Measurements from ENCODE around the gene EIF4G3. TPM values are rescaled to one million over a fixed set of nuclear protein-coding genes. Genes with fewer than 3 reads are reported as not detected.

EIF4G3 gene
- total RNA-seq, 4 donors from 2014 or later = 68.9 to 110 (median 104) TPM

DNA sequence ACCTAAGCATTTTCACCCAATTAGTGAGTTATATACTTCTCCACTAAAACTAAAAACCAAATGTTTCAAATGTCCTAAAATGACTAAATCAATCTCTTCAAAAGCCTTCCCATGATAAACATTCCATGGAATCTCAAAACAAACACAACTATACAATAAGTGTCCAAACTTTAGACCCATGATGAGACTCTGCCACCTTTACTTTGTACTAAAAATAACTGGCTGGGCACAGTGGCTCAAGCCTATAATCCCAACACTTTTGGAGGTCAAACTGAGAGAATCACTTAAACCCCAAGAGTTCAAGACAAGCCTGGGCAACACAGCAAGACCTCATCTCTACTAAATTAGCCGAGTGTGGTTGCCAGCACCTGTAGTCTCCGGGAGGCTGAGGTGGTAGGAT lies 87.4 kb downstream of the EIF4G3 start:
- TF ChIP-seq POLR2A (IDR thresholded peaks at IDR 0.05) = no peak
- no peak for TF ChIP-seq CTCF (IDR thresholded peaks at IDR 0.05)
- Histone ChIP-seq H3K9me3 (no peaks in the 10 kb centered on the region), H3K27ac (peak overlapping the region in 2 of 3 donors; percentile 2 to 38), H3K4me3 (replicated peaks in 1 of 3) (no peak overlapping the region), H3K4me1 (peaks cover 23 to 27% of the 10 kb centered on the region in 2 donors), H3K36me3 (no peaks in the 10 kb centered on the region), H3K27me3 (no peaks in the 10 kb centered on the region)
- intact Hi-C loops (cut with DNase I) = no loop called here
- DNase-seq = no peak
- WGBS, 2 donors = 51 to 55% methylated on average over 2 of the region's 2 CpGs

DNA sequence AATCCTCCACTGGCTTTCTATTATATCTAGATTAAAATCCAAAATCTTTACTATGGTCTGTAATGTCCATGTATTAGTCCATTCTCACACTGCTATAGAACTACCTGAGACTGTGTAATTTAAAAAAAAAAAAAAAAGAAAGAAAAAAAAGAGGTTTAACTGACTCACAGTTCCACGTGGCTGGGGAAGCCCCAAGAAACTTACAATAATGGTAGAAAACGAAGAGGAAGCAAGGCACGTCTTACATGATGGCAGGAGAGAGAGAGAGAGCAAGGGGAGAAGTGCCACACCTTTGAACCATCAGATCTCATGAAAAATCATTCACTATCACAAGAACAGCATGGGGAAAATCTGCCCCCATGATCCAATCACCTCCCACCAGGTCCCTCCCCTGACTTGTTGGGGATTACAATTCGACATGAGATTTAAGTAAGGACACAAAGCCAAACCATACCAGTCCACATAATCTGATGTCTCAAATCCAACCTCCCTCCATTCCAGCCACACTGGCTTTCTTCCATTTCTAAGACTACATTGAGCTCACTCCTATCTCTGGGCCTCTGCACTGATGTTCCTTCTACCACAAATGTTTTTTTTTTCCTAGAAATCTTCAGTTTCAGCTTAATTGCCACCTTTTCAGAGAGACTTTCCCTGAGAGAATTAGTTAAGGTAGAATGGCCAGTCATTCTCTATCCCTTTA lies 92.4 kb downstream of the EIF4G3 start:
- Histone ChIP-seq H3K4me1 (peaks cover 2 to 4% of the 10 kb centered on the region in 2 donors), H3K4me3 (replicated peaks in 1 of 3) (no peak overlapping the region), H3K9me3 (no peaks in the 10 kb centered on the region), H3K27ac (no peak overlapping the region), H3K27me3 (no peaks in the 10 kb centered on the region), H3K36me3 (no peaks in the 10 kb centered on the region)
- TF ChIP-seq CTCF (IDR thresholded peaks at IDR 0.05) (no peak), POLR2A (IDR thresholded peaks at IDR 0.05) (no peak)
- intact Hi-C loops (cut with DNase I) = no loop called here
- WGBS, 2 donors = 74 to 76% methylated on average over 4 of the region's 4 CpGs
- DNase-seq = no peak

DNA sequence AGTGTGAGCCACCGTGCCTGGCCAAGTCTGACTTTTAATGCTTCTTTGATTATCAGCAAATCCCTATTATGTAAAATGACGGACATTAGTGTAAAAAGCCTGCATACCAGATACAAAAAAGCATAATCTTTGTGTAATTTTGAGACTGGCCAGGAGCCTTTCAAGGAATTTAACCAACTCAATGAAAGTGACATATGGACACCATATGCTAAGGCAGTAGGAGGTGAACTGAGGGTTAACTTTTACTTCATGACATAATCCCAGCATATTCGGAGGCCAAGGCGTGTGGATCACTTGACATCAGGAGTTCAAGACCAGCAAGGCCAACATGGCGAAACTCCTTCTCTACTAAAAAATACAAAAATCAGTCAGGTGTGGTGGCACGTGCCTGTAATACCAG lies 94.6 kb downstream of the EIF4G3 start:
- 72 to 73% methylated on average over 6 of the region's 6 CpGs for WGBS, 2 donors
- no peak for TF ChIP-seq POLR2A (IDR thresholded peaks at IDR 0.05)
- TF ChIP-seq CTCF (IDR thresholded peaks at IDR 0.05) = no peak
- no peak overlapping the region for H3K4me3 ChIP-seq (replicated peaks in 1 of 3)

GRCh38 chr1:21077085-21077484 lies 99.6 kb downstream of the EIF4G3 start:
- Histone ChIP-seq H3K36me3 (no peaks in the 10 kb centered on the region), H3K4me1 (peaks cover 0 to 3% of the 10 kb centered on the region in 2 donors), H3K9me3 (no peaks in the 10 kb centered on the region), H3K4me3 (replicated peaks in 1 of 3) (no peak overlapping the region), H3K27me3 (no peaks in the 10 kb centered on the region), H3K27ac (no peak overlapping the region)
- no peak for DNase-seq
- intact Hi-C loops (cut with DNase I) = no loop called here
- TF ChIP-seq CTCF (IDR thresholded peaks at IDR 0.05) (no peak), POLR2A (IDR thresholded peaks at IDR 0.05) (no peak)

More for the DNA sequence above, 94.6 kb downstream of the EIF4G3 start:
- Histone ChIP-seq H3K4me1 (no peaks in the 10 kb centered on the region), H3K36me3 (no peaks in the 10 kb centered on the region), H3K9me3 (no peaks in the 10 kb centered on the region), H3K27ac (no peak overlapping the region), H3K27me3 (no peaks in the 10 kb centered on the region)
- DNase-seq = no peak
- intact Hi-C loops (cut with DNase I) = no loop called here

DNA sequence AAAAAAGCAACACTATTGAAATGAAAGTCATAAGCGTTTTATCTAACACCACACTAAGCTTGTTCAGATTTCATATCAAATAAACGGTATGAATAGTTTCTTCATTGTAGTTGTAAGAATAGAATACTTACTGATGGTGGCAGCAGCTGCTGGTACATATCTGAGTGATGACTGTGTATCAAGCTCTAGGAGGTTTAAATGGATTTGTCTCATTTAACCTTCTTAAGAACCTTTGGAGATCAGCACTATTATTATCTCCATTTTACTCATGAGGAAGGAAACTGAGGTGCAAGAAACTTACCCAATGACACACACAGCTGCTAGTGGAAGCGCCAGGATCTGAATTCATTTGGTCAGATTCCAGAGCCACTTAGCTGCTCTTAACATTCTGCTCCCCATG lies 104.0 kb downstream of the EIF4G3 start:
- Histone ChIP-seq H3K9me3 (no peaks in the 10 kb centered on the region), H3K27ac (no peak overlapping the region), H3K4me1 (peaks cover 15 to 19% of the 10 kb centered on the region in 2 donors), H3K36me3 (no peaks in the 10 kb centered on the region), H3K27me3 (no peaks in the 10 kb centered on the region), H3K4me3 (replicated peaks in 1 of 3) (no peak overlapping the region)
- no peak for DNase-seq
- no peak for TF ChIP-seq POLR2A (IDR thresholded peaks at IDR 0.05)
- TF ChIP-seq CTCF (IDR thresholded peaks at IDR 0.05) = no peak
- intact Hi-C loops (cut with DNase I) = no loop called here
- WGBS, 2 donors = 85% methylated on average over 3 of the region's 3 CpGs
